ENCODE results near the gene DBH. TPM values are rescaled to one million over a fixed set of nuclear protein-coding genes. Genes with fewer than 3 reads are reported as not detected.

The DBH gene
- total and polyA plus RNA-seq, 2 donors (not counting 1 experiment from before 2014, with no cell fraction given): not detected

- Histone ChIP-seq H3K9ac (ENCODE audit: low read length) (no peak overlapping the region), H4K20me1 (ENCODE audit: control insufficient read depth, insufficient read depth, low read length, poor library complexity, severe bottlenecking) (no peaks in the 10 kb centered on the region), H3K4me2 (replicated peaks; ENCODE audit: low read depth, low read length, poor library complexity, severe bottlenecking) (no peak overlapping the region), H3K27ac (ENCODE audit: low read length in 2 of 2) (no peak overlapping the region), H3K27me3 (replicated peaks in 1 of 4; ENCODE audit: control extremely low read depth in 1 of 4, control insufficient read depth in 3 of 4, insufficient read depth in 4 of 4, low read length in 3 of 4) (peaks cover 0 to 10% (median 0%) of the 10 kb centered on the region in 4 experiments), H3K4me3 (ENCODE audit: control extremely low read depth in 1 of 5, extremely low read depth in 1 of 5, insufficient read depth in 1 of 5, low read depth in 2 of 5, low read length in 4 of 5) (no peak overlapping the region), H2AFZ (ENCODE audit: insufficient read depth, low read depth, low read length, poor library complexity, severe bottlenecking) (no peak overlapping the region), H3K79me2 (ENCODE audit: control insufficient read depth, insufficient read depth, low read length) (no peaks in the 10 kb centered on the region), H3K4me1 (ENCODE audit: control insufficient read depth in 2 of 2, insufficient read depth in 2 of 2, low read length in 2 of 2) (no peaks in the 10 kb centered on the region), H3K9me3 (ENCODE audit: control extremely low read depth in 1 of 3, control insufficient read depth in 2 of 3, insufficient read depth in 1 of 3, low read length in 2 of 3) (peaks cover 0 to 5% (median 0%) of the 10 kb centered on the region in 3 donors), H3K36me3 (replicated peaks in 1 of 2; ENCODE audit: control extremely low read depth in 1 of 2, control insufficient read depth in 1 of 2, extremely low read depth in 1 of 2, insufficient read depth in 2 of 2, low read length in 1 of 2) (no peaks in the 10 kb centered on the region)
- no peak overlapping the region for H3K4me3 Mint-ChIP-seq
- no peaks in the 10 kb centered on the region for H3K4me1 Mint-ChIP-seq
- ATAC-seq (ENCODE audit: low read depth) (no peak), DNase-seq (no peak)
- no peaks in the 10 kb centered on the region for H3K9me3 Mint-ChIP-seq (ENCODE audit: insufficient read depth)
- POLR2A ChIA-PET: no interaction called here
- WGBS (ENCODE audit: insufficient coverage): 100% methylated on average over 3 of the region's 4 CpGs
- no peak for TF ChIP-seq EZH2 (IDR thresholded peaks at IDR 0.05; ENCODE audit: borderline replicate concordance, insufficient read depth, low read depth, low read length, poor library complexity, severe bottlenecking)
- no peak for TF ChIP-seq CTCF (IDR thresholded peaks at IDR 0.05)
- CTCF ChIA-PET: no interaction called here
- intact Hi-C loops (cut with micrococcal nuclease): no loop called here
- peaks cover 15% of the 10 kb centered on the region for H3K27me3 Mint-ChIP-seq
- H3K27ac Mint-ChIP-seq: no peak overlapping the region
Measured at GRCh38 chr9:133691191-133691590, 55.0 kb downstream of the DBH start.

GRCh38 chr9:133691626-133692363 lies 55.6 kb downstream of the DBH start:
- Mint-ChIP-seq H3K4me1 (no peaks in the 10 kb centered on the region), H3K27ac (no peak overlapping the region), H3K4me3 (no peak overlapping the region), H3K9me3 (ENCODE audit: insufficient read depth) (no peaks in the 10 kb centered on the region), H3K27me3 (peaks cover 21% of the 10 kb centered on the region)
- Histone ChIP-seq H4K20me1 (ENCODE audit: control insufficient read depth, insufficient read depth, low read length, poor library complexity, severe bottlenecking) (no peaks in the 10 kb centered on the region), H3K36me3 (replicated peaks in 1 of 2; ENCODE audit: control extremely low read depth in 1 of 2, control insufficient read depth in 1 of 2, extremely low read depth in 1 of 2, insufficient read depth in 2 of 2, low read length in 1 of 2) (no peaks in the 10 kb centered on the region), H3K79me2 (ENCODE audit: control insufficient read depth, insufficient read depth, low read length) (no peaks in the 10 kb centered on the region), H3K4me3 (ENCODE audit: control extremely low read depth in 1 of 5, extremely low read depth in 1 of 5, insufficient read depth in 1 of 5, low read depth in 2 of 5, low read length in 4 of 5) (no peak overlapping the region), H3K27me3 (replicated peaks in 1 of 4; ENCODE audit: control extremely low read depth in 1 of 4, control insufficient read depth in 3 of 4, insufficient read depth in 4 of 4, low read length in 3 of 4) (peaks cover 0 to 12% (median 0%) of the 10 kb centered on the region in 4 experiments), H3K9me3 (ENCODE audit: control extremely low read depth in 1 of 3, control insufficient read depth in 2 of 3, insufficient read depth in 1 of 3, low read length in 2 of 3) (peaks cover 0 to 5% (median 0%) of the 10 kb centered on the region in 3 donors), H3K4me1 (ENCODE audit: control insufficient read depth in 2 of 2, insufficient read depth in 2 of 2, low read length in 2 of 2) (no peaks in the 10 kb centered on the region), H3K27ac (ENCODE audit: low read length in 2 of 2) (no peak overlapping the region), H3K9ac (ENCODE audit: low read length) (no peak overlapping the region), H2AFZ (ENCODE audit: insufficient read depth, low read depth, low read length, poor library complexity, severe bottlenecking) (no peak overlapping the region), H3K4me2 (replicated peaks; ENCODE audit: low read depth, low read length, poor library complexity, severe bottlenecking) (no peak overlapping the region)
- DNase-seq: no peak
- no peak for ATAC-seq (ENCODE audit: low read depth)
- ChIA-PET POLR2A (no interaction called here), CTCF (no interaction called here)
- WGBS (ENCODE audit: insufficient coverage): 93% methylated on average over 13 of the region's 19 CpGs
- intact Hi-C loops (cut with micrococcal nuclease): no loop called here
- no peak for TF ChIP-seq EZH2 (IDR thresholded peaks at IDR 0.05; ENCODE audit: borderline replicate concordance, insufficient read depth, low read depth, low read length, poor library complexity, severe bottlenecking)
- no peak for TF ChIP-seq CTCF (IDR thresholded peaks at IDR 0.05)
